GM10847 (cell line): ENCODE results near the gene ARPC2.

Experiments
- POLR2A ChIP-seq: IDR thresholded peaks from 2 replicates; pipeline ENCODE4 v1.6.1; 2011; ENCODE audit not compliant: insufficient read length; ENCODE audit errors: extremely low read depth

ARPC2 gene

DNA sequence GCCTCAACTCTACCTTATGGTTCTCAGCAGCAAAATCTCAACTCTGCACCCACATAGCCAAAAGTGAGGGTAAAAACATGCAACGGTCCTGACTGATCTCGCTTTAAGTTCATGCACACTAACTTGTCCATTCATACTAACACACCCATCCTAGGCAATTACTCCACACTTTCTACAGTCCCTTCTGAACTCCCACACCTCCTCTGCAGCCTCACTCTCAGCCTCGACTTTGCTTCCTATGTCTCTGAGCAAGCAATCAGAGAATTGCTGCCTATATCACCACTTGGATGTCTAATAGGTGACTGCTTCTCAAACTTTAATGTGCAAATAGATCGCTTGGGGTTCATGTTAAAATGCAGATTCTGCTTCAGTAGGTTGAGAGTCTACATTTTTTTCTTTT is 83.2 kb downstream of the ARPC2 start:
- no peak for TF ChIP-seq POLR2A

DNA sequence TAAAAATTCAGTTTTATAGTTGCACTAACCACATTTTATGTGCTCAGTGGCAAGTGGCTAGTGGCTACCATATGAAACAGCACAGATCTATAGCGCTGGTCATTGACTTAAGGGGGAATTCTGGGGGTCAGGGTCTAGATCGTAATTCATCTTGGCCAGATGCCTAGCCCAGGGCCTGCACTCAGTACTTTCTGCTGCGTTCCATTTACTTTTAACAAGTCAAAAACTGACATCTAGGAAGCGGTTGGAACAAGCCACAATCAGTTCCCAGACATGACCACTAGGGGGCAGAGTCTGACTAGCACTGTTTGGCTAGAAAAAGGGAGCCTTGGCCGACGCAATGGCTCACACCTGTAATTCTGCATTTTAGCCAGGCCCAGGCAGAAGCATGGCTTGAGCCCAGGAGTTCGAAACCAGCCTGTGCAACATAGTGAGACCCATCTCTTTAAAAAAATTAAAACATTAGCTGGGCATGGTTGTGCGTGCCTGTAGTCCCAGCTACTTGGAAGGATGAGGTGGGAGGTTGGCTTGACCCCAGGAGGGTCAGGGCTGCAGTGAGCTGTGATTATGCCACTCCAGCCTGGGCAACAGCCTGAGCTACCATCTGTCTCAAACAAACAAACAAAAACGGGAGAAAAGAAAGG is 84.3 kb downstream of the ARPC2 start:
- TF ChIP-seq POLR2A: no peak
